GM23248 (cell line): ENCODE measurements around the gene METTL5. TPM values are rescaled to one million over a fixed set of nuclear protein-coding genes. Genes with fewer than 3 reads are reported as not detected.

Source experiments
- DNase-seq: peaks from one replicate; pipeline ENCODE4 v3.0.0-alpha.2; 2015
- H2AFZ ChIP-seq: fragments of 200-600 bp; sonication (generic); 2 replicates; pipeline ENCODE4 v1.6.1; 2016; ENCODE audit warnings: antibody characterized with exemption
- H3F3A ChIP-seq: fragments of 200-600 bp; sonication (generic); 2 replicates; pipeline ENCODE4 v1.6.1; 2016; ENCODE audit warnings: mild to moderate bottlenecking, antibody characterized with exemption, mixed run types; ENCODE audit not compliant: insufficient read depth
- H3K27ac ChIP-seq: fragments of 200-600 bp; sonication (generic); 2 replicates; pipeline ENCODE4 v1.5.1; 2016; ENCODE audit warnings: mild to moderate bottlenecking
- H3K27me3 ChIP-seq: fragments of 200-600 bp; sonication (generic); replicated peaks from 2 replicates; pipeline ENCODE4 v1.6.1; 2016; ENCODE audit warnings: mild to moderate bottlenecking; ENCODE audit not compliant: insufficient read depth
- H3K36me3 ChIP-seq: fragments of 200-600 bp; sonication (generic); 2 replicates; pipeline ENCODE4 v1.6.1; 2016; ENCODE audit warnings: low read depth, mild to moderate bottlenecking
- H3K4me1 ChIP-seq: fragments of 200-600 bp; sonication (generic); 2 replicates; pipeline ENCODE4 v1.6.1; 2016; ENCODE audit warnings: mild to moderate bottlenecking; ENCODE audit not compliant: insufficient read depth
- H3K4me2 ChIP-seq: fragments of 200-600 bp; sonication (generic); one replicate; pipeline ENCODE4 v1.6.1; 2016; ENCODE audit warnings: mild to moderate bottlenecking; ENCODE audit not compliant: unreplicated experiment
- H3K4me3 ChIP-seq: fragments of 200-600 bp; sonication (generic); 2 replicates; pipeline ENCODE4 v1.5.1; 2016; ENCODE audit warnings: mild to moderate bottlenecking
- H3K79me2 ChIP-seq: fragments of 200-600 bp; sonication (generic); 2 replicates; pipeline ENCODE4 v1.6.1; 2016; ENCODE audit warnings: mild to moderate bottlenecking; ENCODE audit not compliant: insufficient read depth
- H3K9ac ChIP-seq: fragments of 200-600 bp; sonication (generic); 2 replicates; pipeline ENCODE4 v1.6.1; 2016; ENCODE audit warnings: mild to moderate bottlenecking
- H3K9me2 ChIP-seq: fragments of 200-600 bp; sonication (generic); 2 replicates; pipeline ENCODE4 v1.6.1; 2016; ENCODE audit warnings: mixed run types, mild to moderate bottlenecking, moderate library complexity; ENCODE audit not compliant: insufficient read depth
- H3K9me3 ChIP-seq: fragments of 200-600 bp; sonication (generic); one replicate; pipeline ENCODE4 v1.6.1; 2017; ENCODE audit warnings: low read depth
- H4K20me1 ChIP-seq: fragments of 200-600 bp; sonication (generic); 2 replicates; pipeline ENCODE4 v1.6.0; 2016; ENCODE audit not compliant: insufficient read depth
- EZH2 ChIP-seq: fragments of 200-600 bp; sonication (generic); IDR thresholded peaks from 2 replicates; pipeline ENCODE4 v1.6.1; 2018; ENCODE audit warnings: antibody characterized with exemption, mild to moderate bottlenecking; ENCODE audit not compliant: insufficient read depth, poor library complexity, severe bottlenecking
- EZH2phosphoT487 ChIP-seq: fragments of 200-600 bp; sonication (generic); IDR thresholded peaks from 2 replicates; pipeline ENCODE4 v1.6.1; 2018; ENCODE audit warnings: antibody characterized with exemption, moderate library complexity, mild to moderate bottlenecking, low read depth; ENCODE audit not compliant: insufficient read depth
- WGBS, 2 experiments: methylation state at CpG; one replicate each; pipeline ENCODE4 v1.1.6; 2015 to 2017; ENCODE audit warnings: low lambda C conversion rate in 2 of 2, low coverage in 1 of 2; ENCODE audit errors: missing lambda C conversion rate in 2 of 2; 5-methylcytosine and 5-hydroxymethylcytosine counted together
- in situ Hi-C: fragments of 300-500 bp; cut with MboI; formaldehyde crosslinking; loops from 2 replicates; pipeline ENCODE4 v1.15.0; 2020
- polyA plus RNA-seq: library from polyadenylated mRNA; unstranded; fragments of >200 nt; fragmentation: Nextera tagmentation; extraction: Ambion mirVana; gene quantifications from 2 replicates; pipeline ENCODE4 v1.2.1, GENCODE V29; 2016
- total RNA-seq: library from RNA; depleted of rRNA; stranded (reverse); fragments of >200 nt; shearing (Covaris generic); gene quantifications from 2 replicates; pipeline ENCODE4 v1.2.3, GENCODE V29; 2014

Gene METTL5
- total and polyA plus RNA-seq, 2 experiments from 2014 or later: 29.2 to 83.2 TPM

GRCh38 chr2:169838743-169839489, 14.2 kb upstream of the METTL5 start:
- TF ChIP-seq EZH2phosphoT487: no peak
- TF ChIP-seq EZH2: no peak
- Histone ChIP-seq H3K79me2 (peaks cover 96% of the 10 kb centered on the region), H3K36me3 (no peaks in the 10 kb centered on the region)

GRCh38 chr2:169834401-169834800, 9.7 kb upstream of the METTL5 start:
- Histone ChIP-seq H2AFZ (no peak overlapping the region), H3K9ac (no peak overlapping the region), H3K9me2 (no peaks in the 10 kb centered on the region), H3K9me3 (no peaks in the 10 kb centered on the region), H3K4me1 (peaks cover 14% of the 10 kb centered on the region), H3K4me3 (no peak overlapping the region), H3K79me2 (peaks cover 99% of the 10 kb centered on the region), H4K20me1 (no peaks in the 10 kb centered on the region; the same call in 1 of the 2 replicates), H3K36me3 (no peaks in the 10 kb centered on the region), H3K27me3 (no peaks in the 10 kb centered on the region), H3F3A (no peaks in the 10 kb centered on the region), H3K27ac (no peak overlapping the region), H3K4me2 (no peak overlapping the region)
- 97 to 100% methylated on average over 1 of the region's 1 CpG for WGBS, 2 experiments
- in situ Hi-C loops: no loop called here
- TF ChIP-seq EZH2 (no peak), EZH2phosphoT487 (no peak)
- no peak for DNase-seq

More at GRCh38 chr2:169838743-169839489, 14.2 kb upstream of the METTL5 start:
- Histone ChIP-seq H3K9me2 (no peaks in the 10 kb centered on the region), H3K4me2 (no peak overlapping the region), H3F3A (no peaks in the 10 kb centered on the region), H4K20me1 (no peaks in the 10 kb centered on the region; the same call in 1 of the 2 replicates), H3K27me3 (no peaks in the 10 kb centered on the region), H3K4me3 (no peak overlapping the region), H3K4me1 (no peaks in the 10 kb centered on the region), H3K27ac (no peak overlapping the region), H2AFZ (no peak overlapping the region), H3K9ac (no peak overlapping the region), H3K9me3 (no peaks in the 10 kb centered on the region)
- no peak for DNase-seq
- in situ Hi-C loops: no loop called here
- WGBS, 2 experiments: 97 to 100% methylated on average over 2 of the region's 2 CpGs

- Histone ChIP-seq H4K20me1 (no peaks in the 10 kb centered on the region), H3K9me3 (no peaks in the 10 kb centered on the region), H3K27me3 (no peaks in the 10 kb centered on the region), H3K36me3 (no peaks in the 10 kb centered on the region), H3K79me2 (peaks cover 75% of the 10 kb centered on the region), H2AFZ (peak overlapping the region; percentile 78), H3K27ac (peak overlapping the region; percentile 78), H3K4me3 (peak overlapping the region; percentile 93), H3K9ac (peak overlapping the region; percentile 86), H3K4me1 (peaks cover 29% of the 10 kb centered on the region), H3F3A (no peaks in the 10 kb centered on the region), H3K4me2 (peak overlapping the region; percentile 86), H3K9me2 (no peaks in the 10 kb centered on the region)
- no peak for TF ChIP-seq EZH2
- TF ChIP-seq EZH2phosphoT487: no peak
- in situ Hi-C loops: no loop called here
- DNase-seq: peak; percentile 54
- 0 to 2% methylated on average over 8 to 13 of the region's 13 CpGs for WGBS, 2 experiments
These were observed 3.6 kb upstream of the METTL5 start for GRCh38 chr2:169828141-169828811.

- Histone ChIP-seq H3K4me3 (peak within 1 kb of the TSS; percentile 93), H3K9me3 (no peaks in the 10 kb centered on the region), H3K36me3 (no peaks in the 10 kb centered on the region), H3K27ac (peak within 1 kb of the TSS; percentile 78), H3K4me2 (peak within 1 kb of the TSS; percentile 86), H3F3A (no peaks in the 10 kb centered on the region), H3K9ac (peak within 1 kb of the TSS; percentile 86), H3K27me3 (no peaks in the 10 kb centered on the region), H2AFZ (peak within 1 kb of the TSS; percentile 78), H3K4me1 (peaks cover 31% of the 10 kb centered on the region), H3K79me2 (peaks cover 75% of the 10 kb centered on the region), H3K9me2 (no peaks in the 10 kb centered on the region), H4K20me1 (no peaks in the 10 kb centered on the region)
- in situ Hi-C loops: no loop called here
- TF ChIP-seq EZH2phosphoT487 (no peak), EZH2 (no peak)
- WGBS, 2 experiments: 0 to 1% methylated on average over 53 to 84 of the region's 104 CpGs
- DNase-seq: peak; percentile 97
These were observed 2.8 kb upstream of the METTL5 start, which contains the start of gene UBR3 for GRCh38 chr2:169827272-169828140. TSS of gene UBR3 (plus strand) at chr2:169827454. CDS start at chr2:169827508, 54 bp downstream.
